HG03175 (cell line): ENCODE data around the gene CTDSP2.
"Not testable (repeated sequence)": the region's sequence is repeated elsewhere in the genome, so short reads cannot be mapped to it uniquely, and the experiment has no call there.

Source experiments
- ATAC-seq: cut with Tn5 transposase; IDR thresholded peaks from one replicate; pipeline ENCODE4 v1.9.1; 2021; ENCODE audit warnings: mild to moderate bottlenecking, moderate library complexity; ENCODE audit not compliant: unreplicated experiment

Gene CTDSP2

GRCh38 chr12:57882575-57882974, 36.0 kb upstream of the CTDSP2 start:
- ATAC-seq: no peak

DNA sequence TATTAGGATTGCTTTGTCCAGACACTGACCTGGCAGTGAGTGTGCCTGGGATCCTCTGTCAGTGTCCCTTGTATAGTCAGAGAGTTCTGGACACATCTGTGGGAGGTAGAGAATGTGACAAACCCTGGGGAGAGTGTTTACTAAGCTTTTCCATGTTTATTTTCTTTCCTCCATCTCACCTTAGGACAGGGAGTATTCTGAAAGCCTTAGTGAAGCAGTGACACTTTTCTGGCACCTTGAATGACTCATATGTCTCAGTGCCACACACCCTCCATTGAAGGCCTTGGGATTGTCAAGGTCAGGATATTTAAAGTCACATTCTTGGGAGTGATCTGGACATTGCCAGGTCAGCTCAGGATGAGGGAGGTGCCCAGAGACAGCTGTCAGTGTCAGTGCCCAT, 34.9 kb upstream of the CTDSP2 start:
- no peak for ATAC-seq

DNA sequence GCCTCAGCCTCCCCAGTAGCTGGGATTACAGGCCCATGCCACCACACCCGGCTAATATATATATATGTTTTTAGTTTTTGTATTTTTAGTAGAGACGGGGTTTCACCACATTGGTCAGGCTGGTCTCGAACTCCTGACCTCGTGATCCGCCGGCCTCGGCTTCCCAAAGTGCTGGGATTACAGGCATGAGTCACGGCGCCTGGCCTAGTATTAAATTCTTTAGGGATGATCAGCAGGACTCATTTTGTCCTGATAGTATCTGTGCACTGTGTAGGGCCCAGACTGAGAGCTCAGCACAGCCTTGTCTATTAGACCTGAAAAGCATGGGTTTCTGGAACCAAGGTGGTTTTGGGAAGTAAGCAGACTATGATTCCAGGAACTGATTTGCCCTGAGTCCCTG, 34.5 kb upstream of the CTDSP2 start:
- ATAC-seq: not testable (repeated sequence)

GRCh38 chr12:57877876-57878275, 31.3 kb upstream of the CTDSP2 start:
- no peak for ATAC-seq

DNA sequence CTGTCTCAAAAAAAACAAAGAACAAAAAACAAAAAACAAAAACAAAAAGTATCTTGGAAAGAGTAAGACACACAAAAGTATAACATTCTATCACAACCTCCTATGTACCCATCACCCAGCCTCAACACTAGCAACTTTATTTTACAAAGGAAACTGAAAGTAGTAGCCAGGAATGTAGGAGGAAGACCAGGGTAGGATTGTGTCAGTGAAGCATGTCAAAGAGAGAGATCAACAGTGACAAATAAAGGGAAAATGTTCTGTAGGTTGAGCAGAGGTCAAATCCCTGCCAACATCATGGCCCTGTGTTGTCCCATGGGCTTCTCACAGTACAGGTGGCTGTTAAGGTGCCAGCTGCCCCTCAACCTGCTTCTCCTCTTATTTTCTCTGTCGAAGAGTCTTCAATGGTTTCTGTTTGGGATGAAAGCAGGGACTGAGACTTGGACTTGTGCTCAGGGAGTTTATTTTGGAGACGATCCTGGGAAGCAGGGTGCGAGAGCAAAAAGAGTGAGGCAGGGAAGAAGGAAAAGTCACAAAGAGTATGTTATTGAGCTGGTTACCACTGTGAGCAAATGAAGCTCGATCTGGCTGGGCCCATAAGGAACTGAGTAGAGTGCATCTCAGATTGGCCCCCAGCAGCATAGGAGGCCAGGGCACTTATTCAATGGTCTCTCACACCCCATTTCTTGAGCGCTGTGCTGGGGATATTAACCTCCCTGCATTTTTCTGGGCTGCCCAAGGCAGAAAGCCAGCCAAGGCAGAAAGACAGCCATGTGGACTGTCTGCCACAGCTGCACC, 29.4 kb upstream of the CTDSP2 start:
- ATAC-seq: no peak

GRCh38 chr12:57874166-57875108, 27.9 kb upstream of the CTDSP2 start:
- ATAC-seq: no peak

DNA sequence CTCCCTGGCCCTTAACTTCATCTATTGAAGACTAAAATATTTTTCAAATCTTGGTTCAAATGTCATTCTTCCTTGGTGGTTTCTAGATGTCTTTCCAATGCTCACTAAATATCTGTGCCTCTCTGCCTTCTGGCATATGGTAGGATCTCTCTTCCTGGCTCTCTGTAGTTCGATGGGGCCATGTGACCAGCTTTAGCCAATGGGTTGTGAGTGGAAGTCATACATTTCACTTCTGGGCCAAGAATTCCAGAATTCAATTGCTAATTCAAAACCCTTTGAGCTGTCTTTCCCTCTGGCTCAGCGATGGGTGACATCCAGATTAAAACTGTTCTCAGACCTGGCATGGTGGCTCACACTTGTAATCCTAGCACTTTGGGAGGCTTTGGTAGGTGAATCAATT, 25.8 kb upstream of the CTDSP2 start:
- no peak for ATAC-seq

GRCh38 chr12:57869927-57870318, 23.4 kb upstream of the CTDSP2 start:
- no peak for ATAC-seq

DNA sequence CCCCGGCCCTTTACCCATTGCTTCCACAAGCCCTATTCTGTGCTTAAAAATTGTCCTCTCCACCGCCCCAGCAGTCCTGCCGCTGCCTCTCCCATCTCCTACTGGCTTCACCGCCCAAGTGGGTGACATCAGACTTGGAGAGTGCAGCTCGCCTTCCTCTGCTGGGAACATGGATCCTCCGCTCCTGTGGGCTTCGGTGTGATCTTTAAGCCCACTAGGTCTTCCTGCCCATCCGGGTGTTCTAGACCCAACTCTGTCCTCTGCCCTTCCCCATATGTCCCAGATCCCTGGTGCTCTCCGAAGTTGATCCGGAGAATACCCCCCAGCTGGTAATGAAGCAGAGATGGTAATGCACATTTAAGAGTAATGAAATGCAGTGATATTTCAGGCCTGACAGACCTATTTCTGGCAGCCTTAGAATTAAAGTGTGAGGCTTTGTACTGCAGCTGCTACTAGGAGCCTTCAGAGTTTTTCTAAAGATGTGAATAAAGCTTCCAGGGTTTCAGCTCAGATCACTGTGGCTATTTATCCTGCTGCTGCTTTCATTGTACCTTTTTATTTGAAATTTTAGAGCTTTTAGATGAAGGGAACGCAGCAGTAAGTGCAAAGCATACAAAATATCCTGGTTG, 22.9 kb upstream of the CTDSP2 start:
- no peak for ATAC-seq

DNA sequence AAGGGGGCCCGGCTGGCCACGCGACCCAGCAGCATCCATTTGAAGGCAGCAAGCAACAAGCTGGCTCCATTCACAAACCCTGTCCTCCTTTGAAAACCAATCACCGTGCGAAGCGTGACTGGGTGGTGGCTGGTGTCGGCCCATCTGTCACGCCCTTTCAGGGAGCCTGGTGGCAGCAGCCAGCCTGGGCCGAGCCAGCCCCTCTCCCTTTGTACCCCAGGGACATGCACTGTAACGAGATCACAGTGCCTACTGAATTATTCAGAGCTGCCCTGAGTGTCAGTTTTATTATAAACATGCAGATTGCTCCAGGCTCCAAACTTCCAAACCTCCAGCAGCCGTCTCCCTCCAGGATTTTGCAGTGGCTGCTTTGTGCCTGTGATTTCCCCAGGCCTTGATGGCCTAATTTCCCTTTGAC, 22.3 kb upstream of the CTDSP2 start:
- no peak for ATAC-seq

- no peak for ATAC-seq
Measured at GRCh38 chr12:57868221-57868620, 21.7 kb upstream of the CTDSP2 start.

DNA sequence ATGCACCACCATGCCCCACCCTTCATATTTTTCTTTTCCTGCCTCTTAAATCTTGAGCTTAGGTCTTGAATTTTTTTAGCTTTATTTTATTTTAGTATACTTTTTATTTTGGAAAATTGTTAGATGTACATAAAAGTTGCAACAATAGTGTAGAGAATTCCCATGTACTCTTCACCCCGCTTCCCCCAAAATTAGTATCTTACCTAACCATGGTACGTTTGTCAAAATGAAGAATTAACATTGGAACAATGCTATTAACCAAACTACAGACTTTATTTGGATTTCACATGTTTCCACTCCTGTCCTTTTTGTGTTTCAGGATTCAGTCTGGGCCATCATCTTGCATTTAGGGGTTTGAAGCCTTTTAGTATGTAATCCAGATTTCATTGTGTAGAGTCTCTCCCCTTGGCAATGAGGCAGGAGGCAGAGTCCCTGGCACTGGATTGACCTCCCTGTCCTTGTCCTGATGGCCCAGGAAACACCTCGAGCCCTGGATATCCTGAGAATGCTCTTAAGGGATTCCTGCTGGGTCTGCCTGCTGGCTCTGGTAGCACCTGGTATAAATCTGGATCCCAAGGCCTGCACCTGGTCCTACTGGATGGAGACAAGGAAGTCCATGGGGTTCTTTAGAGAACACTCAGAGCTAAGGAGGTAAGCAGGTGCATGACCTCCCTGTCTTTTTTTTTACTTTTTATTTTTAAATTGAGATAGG, 19.9 kb upstream of the CTDSP2 start:
- ATAC-seq: no peak

GRCh38 chr12:57865084-57865751, 18.7 kb upstream of the CTDSP2 start:
- ATAC-seq: peak; percentile 49

GRCh38 chr12:57864442-57865083, 18.0 kb upstream of the CTDSP2 start:
- no peak for ATAC-seq

- no peak for ATAC-seq
Measured at GRCh38 chr12:57863676-57864075, 17.1 kb upstream of the CTDSP2 start.

DNA sequence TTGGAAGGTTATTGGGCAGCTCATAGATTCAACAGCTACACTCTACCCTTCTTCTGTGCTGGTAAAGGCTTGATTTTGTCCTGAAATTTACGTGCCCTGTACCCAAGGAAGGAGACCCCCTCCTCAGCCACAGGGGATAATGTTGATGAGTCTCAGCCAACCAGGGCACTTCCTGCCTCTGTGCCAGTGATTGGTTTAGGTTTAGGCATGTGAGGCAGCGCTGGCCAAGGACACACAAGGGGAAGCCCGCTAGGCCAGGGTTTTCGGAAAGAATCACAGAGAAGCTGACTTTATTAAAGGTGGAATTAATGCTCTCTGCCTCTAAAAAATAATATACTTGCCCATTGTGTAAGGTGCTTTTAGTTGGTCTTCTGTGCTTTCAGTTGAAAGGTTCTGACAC, 15.4 kb upstream of the CTDSP2 start:
- no peak for ATAC-seq

GRCh38 chr12:57860883-57861282, 14.4 kb upstream of the CTDSP2 start:
- ATAC-seq: not testable (repeated sequence)

GRCh38 chr12:57859121-57859520, 12.6 kb upstream of the CTDSP2 start:
- no peak for ATAC-seq

DNA sequence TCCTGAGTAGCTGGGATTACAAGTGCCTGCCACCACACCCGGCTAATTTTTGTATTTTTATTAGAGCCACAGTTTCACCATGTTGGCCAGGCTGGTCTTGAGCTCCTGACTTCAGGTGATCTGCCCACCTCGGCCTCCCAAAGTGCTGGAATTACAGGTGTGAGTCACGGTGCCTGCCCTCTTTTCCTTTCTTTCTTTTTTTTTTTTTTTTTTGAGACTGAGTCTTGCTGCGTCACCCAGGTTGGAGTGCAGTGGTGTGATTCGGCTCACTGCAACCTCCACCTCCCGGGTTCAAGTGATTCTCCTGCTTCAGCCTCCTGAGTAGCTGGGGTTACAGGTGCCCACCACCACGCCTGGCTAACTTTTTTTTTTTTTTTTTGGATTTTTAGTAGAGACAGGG, 11.6 kb upstream of the CTDSP2 start:
- ATAC-seq: not testable (repeated sequence)

- ATAC-seq: no peak
Measured at GRCh38 chr12:57854965-57855364, 8.4 kb upstream of the CTDSP2 start.
